C4-2B (cell line): Measurements from ENCODE around the gene RFX2.
A peak's percentile ranks its signal among the peaks of the same experiment; 100 is the strongest.
"Not testable (repeated sequence)": the region's sequence is repeated elsewhere in the genome, so short reads cannot be mapped to it uniquely, and the experiment has no call there.

Source experiments
- H3K27ac ChIP-seq: fragments of 450-650 bp; 2 replicates; pipeline ENCODE4 v1.5.1; 2017
- CTCF ChIP-seq: fragments of 450-650 bp; conservative IDR thresholded peaks from 2 replicates; pipeline ENCODE4 v1.5.1; 2017; ENCODE audit warnings: mild to moderate bottlenecking
- ZFX ChIP-seq: fragments of 450-650 bp; IDR thresholded peaks from 2 replicates; pipeline ENCODE4 v1.6.1; 2017

The RFX2 gene

GRCh38 chr19:6116749-6117430, 6.6 kb upstream of the RFX2 start:
- H3K27ac ChIP-seq, result no peak overlapping the region
- TF ChIP-seq ZFX (no peak), CTCF (no peak)

DNA sequence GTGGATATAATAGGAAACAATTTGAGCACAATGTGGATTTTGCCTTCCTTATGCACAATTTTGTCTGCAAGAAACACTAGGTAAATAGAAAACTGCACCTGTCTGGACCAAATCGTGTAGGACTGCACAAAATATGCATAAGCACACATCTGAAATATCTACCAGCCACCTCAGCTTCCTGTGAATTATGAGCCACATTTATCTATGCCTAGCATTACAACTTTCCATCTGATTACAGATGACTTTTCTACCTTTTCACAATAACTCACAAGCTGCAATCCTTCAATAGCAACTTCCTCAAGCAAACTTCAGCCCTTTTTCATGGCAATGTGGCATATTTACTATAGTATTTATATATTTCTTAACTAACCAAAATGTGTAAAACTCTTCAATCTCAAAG, 5.7 kb upstream of the RFX2 start:
- TF ChIP-seq CTCF (no peak), ZFX (no peak)

DNA sequence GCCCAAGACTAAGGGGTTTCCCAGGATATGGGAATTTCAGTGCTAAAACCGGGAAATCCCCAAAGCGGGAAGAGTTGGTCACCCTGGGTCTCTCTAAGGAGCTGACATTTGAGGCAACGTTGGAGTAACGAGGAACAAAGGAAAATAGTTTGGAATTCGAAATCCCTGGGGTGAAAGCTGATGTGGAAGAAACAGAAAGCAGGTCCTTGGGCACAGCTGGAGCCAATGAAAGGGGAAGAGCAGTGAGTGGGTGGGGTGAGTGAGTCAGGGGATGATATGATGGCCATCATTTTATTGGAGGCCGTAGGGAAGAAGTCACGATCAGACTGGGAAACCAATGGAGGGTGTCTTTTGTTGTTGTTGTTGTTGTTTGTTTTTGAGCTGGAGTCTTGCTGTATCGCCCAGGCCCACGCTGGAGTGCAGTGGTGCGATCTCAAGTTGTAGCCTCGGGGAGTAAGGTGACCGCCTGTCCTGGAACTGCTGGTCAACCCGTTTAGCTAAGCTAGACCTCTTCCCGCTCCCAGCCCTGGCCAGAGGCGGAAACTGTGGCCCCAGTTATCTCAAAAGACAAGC, 3.4 kb upstream of the RFX2 start:
- no peak overlapping the region for H3K27ac ChIP-seq
- TF ChIP-seq ZFX (no peak), CTCF (no peak)

More for the DNA sequence above, 5.7 kb upstream of the RFX2 start:
- no peak overlapping the region for H3K27ac ChIP-seq

DNA sequence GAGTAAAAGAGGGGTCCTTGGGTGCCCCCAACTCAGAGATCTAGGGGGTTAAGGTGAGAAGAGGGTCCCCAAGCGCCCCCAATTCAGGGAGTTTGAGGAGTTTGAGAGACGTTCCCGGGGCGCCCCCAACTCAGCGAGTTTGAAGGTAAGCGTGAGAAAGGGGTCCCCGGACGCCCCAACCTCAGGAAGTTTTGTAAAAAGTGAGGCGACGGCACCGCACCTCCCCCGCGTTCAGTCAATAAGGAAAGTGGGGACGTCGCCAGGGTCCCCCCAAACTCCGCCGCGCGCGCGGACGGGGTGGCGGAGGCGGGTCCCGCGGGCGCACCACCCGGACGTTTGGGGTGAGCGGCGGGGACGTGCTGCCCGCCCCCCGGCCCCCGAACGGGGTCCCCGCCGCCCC, 353 bp downstream of the RFX2 start:
- H3K27ac ChIP-seq, result peak overlapping the region; percentile 27; the same call in 1 of the 2 replicates
- TF ChIP-seq CTCF (no peak), ZFX (no peak)

- H3K27ac ChIP-seq, result no peak overlapping the region
- TF ChIP-seq CTCF (no peak), ZFX (no peak)
Measured at GRCh38 chr19:6108721-6109633, 1.3 kb downstream of the RFX2 start.

DNA sequence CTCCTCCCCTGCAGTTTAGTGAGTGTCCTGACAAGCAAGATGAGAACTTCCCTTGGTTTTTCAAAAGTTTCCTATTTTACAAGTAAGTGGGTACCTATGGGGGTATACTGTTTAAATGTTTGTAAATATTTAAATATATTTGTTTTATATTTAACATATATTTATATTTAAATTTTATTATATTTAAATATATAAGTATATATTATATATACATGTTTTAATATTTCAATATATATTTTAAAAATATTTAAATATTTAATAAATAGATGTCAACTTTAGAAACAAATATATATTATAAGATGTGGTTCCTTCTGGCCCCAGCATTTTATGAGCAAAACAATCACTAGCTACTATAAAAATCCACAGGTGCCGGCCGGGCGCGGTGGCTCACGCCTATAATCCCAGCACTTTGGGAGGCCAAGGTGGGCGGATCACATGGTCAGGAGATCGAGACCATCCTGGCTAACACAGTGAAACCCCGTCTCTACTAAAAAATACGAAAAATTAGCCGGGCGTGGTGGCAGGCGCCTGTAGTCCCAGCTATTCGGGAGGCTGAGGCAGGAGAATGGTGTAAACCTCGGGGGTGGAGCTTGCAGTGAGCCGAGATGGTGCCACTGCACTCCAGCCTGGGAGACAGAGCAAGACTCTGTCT, 3.5 kb downstream of the RFX2 start:
- not testable (repeated sequence) for H3K27ac ChIP-seq

DNA sequence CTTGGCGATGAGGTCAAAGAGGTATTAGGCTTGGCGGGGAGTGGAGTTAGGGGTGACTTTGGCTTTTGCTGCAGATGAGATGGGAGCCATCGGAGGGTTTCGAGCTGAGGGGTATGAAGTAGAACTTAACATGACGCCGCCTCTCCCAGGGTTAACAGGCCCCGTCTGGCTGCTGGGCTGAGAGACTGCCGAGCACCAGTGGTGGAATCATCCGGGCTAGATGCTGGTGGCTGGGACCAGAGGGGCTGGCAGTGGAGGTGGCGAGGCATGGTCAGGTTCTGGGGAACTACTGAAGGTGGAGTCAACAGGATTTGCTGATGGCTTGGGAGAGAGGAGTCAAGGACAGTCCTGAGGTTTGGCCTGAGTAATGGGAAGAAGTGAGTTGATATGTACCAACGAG, 4.9 kb downstream of the RFX2 start:
- TF ChIP-seq ZFX (no peak), CTCF (no peak)
- no peak overlapping the region for H3K27ac ChIP-seq
